ENCODE data around the gene CDK18.

GRCh38 chr1:205455581-205456382 lies 48.7 kb upstream of the CDK18 start, which contains the start of gene BLACAT1:
- TF ChIP-seq ZBTB1 (tag by site-specific recombination; IDR thresholded peaks at IDR 0.05) = no peak
- TF ChIP-seq, protein P1, sequence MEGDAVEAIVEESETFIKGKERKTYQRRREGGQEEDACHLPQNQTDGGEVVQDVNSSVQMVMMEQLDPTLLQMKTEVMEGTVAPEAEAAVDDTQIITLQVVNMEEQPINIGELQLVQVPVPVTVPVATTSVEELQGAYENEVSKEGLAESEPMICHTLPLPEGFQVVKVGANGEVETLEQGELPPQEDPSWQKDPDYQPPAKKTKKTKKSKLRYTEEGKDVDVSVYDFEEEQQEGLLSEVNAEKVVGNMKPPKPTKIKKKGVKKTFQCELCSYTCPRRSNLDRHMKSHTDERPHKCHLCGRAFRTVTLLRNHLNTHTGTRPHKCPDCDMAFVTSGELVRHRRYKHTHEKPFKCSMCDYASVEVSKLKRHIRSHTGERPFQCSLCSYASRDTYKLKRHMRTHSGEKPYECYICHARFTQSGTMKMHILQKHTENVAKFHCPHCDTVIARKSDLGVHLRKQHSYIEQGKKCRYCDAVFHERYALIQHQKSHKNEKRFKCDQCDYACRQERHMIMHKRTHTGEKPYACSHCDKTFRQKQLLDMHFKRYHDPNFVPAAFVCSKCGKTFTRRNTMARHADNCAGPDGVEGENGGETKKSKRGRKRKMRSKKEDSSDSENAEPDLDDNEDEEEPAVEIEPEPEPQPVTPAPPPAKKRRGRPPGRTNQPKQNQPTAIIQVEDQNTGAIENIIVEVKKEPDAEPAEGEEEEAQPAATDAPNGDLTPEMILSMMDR (tag by site-specific recombination; IDR thresholded peaks at IDR 0.05) = no peak
- no peak for TF ChIP-seq ZNF658 (tag by site-specific recombination; IDR thresholded peaks at IDR 0.05)
- TF ChIP-seq, protein P2, sequence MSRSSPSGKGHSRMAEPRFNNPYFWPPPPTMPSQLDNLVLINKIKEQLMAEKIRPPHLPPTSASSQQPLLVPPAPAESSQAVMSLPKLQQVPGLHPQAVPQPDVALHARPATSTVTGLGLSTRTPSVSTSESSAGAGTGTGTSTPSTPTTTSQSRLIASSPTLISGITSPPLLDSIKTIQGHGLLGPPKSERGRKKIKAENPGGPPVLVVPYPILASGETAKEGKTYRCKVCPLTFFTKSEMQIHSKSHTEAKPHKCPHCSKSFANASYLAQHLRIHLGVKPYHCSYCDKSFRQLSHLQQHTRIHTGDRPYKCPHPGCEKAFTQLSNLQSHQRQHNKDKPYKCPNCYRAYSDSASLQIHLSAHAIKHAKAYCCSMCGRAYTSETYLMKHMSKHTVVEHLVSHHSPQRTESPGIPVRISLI (tag by site-specific recombination; IDR thresholded peaks at IDR 0.05) = no peak
- no peak for TF ChIP-seq ATF2 (tag by site-specific recombination; IDR thresholded peaks at IDR 0.05; ENCODE audit: low read depth)
- no peak for TF ChIP-seq ZNF510 (tag by site-specific recombination; IDR thresholded peaks at IDR 0.05; ENCODE audit: insufficient replicate concordance)
- TF ChIP-seq, protein P3, sequence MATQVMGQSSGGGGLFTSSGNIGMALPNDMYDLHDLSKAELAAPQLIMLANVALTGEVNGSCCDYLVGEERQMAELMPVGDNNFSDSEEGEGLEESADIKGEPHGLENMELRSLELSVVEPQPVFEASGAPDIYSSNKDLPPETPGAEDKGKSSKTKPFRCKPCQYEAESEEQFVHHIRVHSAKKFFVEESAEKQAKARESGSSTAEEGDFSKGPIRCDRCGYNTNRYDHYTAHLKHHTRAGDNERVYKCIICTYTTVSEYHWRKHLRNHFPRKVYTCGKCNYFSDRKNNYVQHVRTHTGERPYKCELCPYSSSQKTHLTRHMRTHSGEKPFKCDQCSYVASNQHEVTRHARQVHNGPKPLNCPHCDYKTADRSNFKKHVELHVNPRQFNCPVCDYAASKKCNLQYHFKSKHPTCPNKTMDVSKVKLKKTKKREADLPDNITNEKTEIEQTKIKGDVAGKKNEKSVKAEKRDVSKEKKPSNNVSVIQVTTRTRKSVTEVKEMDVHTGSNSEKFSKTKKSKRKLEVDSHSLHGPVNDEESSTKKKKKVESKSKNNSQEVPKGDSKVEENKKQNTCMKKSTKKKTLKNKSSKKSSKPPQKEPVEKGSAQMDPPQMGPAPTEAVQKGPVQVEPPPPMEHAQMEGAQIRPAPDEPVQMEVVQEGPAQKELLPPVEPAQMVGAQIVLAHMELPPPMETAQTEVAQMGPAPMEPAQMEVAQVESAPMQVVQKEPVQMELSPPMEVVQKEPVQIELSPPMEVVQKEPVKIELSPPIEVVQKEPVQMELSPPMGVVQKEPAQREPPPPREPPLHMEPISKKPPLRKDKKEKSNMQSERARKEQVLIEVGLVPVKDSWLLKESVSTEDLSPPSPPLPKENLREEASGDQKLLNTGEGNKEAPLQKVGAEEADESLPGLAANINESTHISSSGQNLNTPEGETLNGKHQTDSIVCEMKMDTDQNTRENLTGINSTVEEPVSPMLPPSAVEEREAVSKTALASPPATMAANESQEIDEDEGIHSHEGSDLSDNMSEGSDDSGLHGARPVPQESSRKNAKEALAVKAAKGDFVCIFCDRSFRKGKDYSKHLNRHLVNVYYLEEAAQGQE (tag by site-specific recombination; IDR thresholded peaks at IDR 0.05) = no peak

Measured in HEK293 (cell line).